GM18499 (cell line): ENCODE measurements around the gene ZNF185.
"Not testable (repeated sequence)": the region's sequence is repeated elsewhere in the genome, so short reads cannot be mapped to it uniquely, and the experiment has no call there.

Source experiments
- ATAC-seq: cut with Tn5 transposase; IDR thresholded peaks from one replicate; pipeline ENCODE4 v1.9.1; 2021; ENCODE audit warnings: moderate number of reproducible peaks; ENCODE audit not compliant: insufficient read depth, unreplicated experiment

ZNF185 gene

DNA sequence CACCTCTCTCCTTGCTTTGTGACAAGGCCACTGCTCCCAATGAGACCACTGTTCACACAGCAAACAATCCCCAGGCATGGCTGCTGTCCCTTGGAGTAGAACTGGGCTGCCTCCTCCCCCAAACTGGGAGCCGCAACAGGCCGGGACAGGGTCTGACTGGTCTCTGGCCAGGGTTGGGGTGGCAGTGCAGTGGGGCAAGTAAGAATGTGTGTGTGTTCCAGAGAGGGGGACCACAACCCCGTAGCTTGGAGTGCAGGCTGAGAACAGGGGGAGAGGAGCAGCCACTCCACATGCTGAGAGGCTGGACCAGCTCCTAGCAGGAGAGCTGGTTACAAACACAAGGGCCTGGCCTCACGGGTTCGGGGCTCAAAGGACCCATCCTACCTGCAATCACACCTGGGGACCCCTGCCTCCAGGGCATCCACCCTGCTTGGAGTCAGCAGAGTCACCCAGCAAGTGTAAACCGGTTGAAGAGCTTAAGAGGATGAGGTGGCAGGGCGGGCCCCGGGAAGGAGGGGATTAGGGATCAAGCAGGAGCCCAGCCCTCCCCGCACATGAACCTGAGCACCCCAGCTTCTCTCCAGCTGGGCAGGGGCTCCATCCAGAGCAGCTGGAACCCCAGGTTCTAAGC is 3.8 kb upstream of the ZNF185 start:
- ATAC-seq = no peak

DNA sequence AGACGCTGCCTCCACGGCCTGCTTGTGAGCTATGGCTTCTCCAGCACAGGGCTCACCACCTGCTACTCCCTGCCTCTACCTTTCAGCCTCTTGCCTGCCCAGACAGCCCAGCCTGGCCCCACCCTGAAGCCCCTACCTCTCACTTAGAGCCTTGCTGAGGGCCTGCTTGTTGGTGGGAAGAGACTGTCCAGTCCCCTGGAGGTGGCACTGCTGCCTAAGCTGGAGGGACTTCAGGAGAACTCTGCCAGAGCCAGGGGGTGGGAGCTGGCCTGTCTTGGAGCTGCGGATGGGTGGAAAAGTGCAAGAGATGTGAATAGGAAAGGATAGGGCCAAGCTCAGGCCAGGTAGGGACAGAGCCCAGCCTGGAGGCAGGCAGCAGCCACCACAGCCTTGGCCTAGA is 2.7 kb upstream of the ZNF185 start:
- ATAC-seq = no peak

DNA sequence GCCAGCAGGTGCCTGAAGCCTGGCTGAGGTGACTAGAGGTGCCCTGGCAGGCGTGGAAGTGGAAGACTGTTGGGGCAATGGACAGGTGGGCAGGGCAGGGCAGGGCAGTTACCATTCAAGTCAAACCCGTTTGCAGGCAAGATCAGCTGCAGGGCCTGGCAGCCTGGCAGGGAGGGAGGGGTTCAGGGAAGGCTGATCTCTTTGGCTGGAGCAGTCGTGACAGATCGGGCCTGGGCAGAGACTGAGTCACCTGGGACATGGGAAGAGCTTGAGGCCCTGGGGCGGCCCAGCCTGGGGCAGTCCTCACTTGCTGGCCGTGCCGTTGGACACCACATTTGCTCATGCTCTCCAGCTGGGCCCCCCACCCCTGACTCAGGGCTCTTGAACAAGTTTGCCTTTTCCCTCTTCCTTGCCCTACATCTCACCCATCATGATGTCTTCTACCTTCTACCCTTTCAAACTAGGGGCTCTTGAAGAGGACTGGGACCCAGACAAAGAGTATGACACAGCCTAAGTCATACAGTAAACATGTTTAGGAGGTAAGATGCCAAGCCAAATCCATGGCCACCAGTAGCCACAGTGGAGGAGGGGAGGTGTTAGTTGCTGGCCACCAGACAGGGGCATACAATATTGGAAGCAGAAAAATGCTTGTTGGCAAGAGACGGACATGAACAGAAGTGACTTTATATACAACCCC is 2.0 kb upstream of the ZNF185 start:
- ATAC-seq = no peak

DNA sequence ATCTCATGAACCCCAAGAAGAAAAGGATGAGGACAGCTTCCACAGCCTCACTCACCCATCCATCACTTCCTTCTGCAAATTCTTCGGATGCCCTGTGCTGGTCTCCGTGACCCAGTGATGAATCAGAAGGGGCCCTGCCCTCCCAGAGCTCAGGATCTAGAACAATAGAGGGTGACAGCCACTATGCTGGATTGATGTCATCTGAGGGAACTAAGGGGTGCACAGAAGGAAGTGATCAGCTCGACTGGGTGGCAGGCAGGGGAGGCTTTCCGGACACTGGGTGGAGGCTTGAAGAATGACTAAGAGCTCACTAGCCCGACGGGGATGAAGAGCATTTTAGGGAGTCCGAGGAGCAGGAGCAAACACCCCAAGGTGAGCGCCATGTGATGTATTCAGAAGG is 1.4 kb upstream of the ZNF185 start:
- ATAC-seq = no peak

DNA sequence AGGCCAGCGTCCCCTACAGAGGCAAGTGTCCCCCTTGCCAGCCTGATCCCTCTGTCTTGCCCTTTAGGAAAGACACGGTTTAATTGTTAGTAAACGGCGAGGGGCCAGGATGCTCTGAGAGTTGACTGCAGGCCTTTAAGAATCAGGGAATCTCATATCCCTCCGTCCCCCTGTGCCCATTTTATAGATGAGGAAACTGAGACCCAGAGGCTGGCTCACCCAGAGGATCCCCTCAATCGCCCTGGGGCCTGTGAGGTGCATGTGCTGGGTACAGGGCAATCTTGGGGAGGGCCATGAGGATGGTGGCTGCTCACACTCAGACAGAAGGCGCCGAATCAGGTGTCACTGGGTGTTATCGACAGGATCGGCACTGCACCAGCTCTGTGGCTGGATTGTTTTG is 575 bp downstream of the ZNF185 start:
- no peak for ATAC-seq

DNA sequence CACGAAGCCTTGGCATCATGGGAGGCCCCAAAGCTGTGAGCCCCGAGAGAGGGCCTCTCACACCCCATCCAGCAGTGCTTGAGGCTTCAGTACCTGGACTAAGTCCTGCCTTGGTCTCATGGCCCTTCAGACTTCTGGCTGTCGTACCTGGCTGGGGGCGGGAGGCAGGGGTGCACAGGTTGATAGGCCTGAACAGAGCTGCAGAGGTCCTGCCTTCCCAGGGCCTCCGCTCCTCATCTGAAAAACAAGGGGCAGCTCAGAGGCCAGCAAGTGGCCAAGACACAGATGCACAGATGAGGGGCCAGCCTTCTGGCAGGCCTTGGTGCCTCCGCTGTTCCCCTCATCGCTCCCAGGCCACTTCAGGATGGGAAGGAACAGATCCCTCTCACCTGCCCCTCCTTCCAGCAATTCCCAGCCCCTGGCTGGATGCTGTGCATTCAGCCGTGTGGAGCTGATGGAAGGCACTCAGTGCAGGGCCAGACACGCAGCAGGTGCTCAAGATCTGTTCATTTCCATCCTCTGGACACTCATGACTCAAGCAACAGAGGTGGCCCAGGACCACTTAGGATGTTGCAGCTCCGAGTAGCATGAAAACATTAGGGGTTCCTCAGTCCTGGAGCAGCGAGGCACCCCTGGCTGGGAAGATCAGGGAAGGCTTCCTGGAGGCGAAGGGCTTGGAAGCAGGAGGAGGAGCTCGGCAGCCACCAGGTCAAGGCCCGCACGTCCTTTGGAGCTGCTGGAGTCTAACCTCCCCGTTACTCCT is 1.4 kb downstream of the ZNF185 start:
- no peak for ATAC-seq

DNA sequence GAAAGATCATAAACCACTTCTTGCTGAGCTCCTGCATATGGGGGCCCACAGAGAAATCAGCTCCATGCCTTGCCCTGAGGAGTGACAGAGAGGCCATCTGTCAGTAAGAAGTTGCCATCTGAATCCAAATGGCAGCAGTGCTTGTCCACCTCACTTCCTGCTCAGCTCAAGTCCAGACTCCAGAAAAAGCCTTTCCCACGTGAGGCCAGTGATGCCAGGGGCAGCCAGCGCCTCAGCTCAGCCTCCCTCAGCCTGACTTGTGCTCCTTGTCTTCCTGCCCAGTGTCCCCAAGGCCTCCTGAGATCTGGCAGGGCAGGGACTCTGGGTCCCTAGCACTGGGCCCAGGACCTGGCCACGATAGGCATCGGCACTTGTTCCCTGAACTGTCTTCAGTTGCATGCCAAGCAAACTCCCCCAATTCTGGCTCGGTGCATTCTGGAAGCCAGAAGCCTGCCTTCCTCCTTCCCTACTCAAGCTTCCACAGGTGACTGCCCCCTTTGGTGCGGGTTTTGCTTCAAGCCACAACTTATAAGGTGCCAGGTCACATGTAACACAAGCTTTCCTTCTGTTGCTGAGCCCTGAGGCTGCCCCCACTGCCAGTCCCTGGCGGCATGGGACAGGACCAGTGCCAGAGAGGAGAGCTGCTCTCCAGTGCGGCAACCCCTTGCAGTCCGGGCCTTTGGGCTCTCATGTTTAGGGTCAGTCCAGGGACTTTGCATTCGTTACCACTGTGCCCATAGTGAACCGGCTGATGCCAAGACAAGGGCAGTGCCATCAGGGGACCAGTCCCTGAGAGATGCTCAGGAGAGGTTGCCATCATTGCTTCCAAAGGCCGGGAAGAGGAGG is 2.2 kb downstream of the ZNF185 start:
- no peak for ATAC-seq

DNA sequence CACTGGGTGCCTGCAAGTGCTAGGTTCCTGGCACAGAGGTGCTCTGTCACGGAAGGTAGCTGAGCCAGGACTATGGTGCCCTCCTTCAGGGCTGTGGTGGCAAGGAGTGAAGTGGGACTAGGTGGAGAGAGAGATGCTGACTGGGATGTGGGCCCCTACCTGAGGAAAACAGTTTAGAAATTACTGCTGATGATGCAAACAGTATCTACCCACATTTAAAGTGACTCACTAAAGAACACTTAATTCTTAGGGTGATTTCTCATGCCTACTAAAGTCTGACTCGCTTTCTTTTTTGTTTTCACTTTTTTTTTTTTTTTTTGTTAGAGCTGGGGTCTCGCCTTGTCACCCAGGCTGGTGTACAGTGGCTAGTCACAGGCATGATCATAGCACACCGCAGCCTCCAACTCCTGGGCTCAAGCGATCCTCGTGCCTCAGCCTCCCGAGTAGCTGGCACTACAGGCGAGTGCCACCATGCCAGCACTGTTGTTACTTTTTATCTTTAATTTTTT is 3.1 kb downstream of the ZNF185 start:
- no peak for ATAC-seq

DNA sequence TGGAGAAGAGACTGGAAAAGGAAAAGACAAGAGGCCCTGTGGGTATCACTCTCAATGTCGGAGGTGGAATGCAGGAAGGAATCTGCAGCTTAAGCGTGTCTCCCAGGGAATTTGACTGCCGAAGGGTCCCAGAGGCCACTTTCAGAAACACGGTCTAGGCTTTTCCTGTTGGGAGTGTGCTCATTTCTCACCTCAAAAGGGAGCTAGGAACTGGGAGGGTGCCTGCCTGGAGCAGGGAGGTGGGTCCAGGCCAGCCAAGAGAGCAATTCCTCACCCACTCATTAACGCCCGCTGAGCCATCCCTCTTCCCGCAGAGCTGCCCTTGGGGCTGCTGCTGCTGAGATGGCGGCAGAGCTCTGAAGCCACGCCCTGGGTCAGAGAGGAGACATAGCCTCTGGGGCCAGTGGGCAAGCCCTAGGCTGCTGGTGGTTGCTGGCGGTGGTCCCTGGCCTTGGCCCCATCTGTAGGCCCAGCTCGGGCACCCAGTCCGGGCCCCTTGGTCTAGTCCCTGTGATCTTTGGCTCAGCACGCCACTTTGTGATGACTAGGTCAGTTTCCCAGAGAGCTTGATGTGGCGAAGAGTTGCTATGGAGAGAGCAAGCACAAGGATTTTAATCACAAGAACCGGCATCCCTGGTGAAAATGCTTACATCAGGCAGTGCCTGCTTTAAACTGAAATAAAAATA is 4.1 kb downstream of the ZNF185 start:
- no peak for ATAC-seq

DNA sequence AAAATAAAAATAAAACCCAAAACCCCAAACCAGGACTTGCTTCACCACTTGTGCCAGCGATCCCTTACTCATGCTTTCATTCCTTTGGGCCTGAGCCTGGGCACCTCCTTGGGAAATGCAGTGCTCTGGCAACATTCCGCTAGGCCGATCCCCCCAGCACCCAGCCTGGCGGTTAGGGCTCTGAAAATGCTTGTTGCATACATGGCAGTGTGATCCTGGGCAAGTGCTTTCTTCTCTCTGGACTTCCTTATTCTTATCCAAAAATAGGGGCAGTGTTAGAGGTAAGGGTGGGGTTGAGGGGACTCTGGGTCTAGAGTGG is 4.6 kb downstream of the ZNF185 start:
- no peak for ATAC-seq

DNA sequence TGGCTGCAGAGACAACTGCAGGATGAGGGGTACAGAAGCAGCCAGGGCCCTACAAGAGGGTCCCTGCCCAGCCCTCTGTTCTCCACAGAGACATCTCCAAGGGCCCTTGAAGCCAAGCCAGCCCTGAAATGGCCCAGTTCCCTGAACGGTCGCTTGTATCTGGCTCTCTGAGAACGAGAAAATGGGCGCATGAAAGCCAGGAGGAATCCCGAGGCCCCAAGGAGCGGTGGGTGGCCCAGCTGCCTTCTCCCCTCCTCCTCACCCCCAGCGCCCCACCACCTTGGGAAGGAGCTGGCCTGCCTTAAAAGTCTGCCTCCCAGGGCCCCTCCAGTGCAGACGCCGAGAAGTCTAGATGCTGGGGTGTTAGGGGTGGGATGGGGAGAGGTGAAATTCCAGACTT is 5.7 kb downstream of the ZNF185 start:
- ATAC-seq = no peak

DNA sequence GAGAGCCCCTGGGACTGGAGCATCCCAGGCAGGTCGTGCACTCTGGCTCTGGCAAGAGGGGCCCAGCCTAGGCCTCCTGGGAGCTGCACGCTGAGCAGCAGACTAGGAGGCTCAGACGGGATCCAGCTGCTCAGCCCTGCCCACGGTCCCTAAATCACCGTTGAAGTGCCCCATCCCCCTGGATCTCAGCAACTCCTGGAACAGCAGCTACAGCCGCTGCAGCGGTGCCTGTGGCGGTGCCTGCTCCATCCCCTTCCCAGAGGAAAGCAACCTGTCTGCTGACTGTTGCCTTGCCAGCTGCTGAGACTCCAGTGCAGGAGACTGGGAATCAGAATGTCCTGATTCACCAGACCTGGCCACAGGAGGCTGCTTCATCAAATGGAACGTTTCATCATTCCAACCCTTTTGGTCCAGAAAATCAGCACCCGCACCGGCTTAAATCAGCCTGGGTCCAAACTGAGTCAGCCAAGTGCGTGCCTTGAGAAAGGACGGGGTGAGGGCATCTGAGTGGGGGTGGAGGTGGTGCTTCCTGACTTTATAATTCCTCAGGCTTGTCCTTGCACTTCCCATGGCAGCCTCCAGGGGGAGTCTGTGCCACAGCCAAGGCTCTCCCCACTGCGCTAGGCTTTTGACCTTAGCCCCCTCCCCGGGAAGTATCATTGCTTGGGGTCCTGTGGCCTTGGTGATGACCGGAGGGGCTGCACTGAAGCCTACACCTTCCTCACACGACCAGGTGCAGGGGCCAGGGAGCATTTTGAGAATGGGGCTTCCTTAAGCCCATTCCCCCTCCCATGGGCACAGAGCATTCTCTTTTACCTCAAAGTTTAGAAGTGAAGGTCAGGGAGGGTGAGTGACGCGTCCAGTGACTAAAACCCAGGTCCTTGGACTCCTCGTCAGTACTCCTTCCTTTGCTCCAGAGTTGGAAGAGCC is 6.5 kb downstream of the ZNF185 start:
- ATAC-seq = no peak

DNA sequence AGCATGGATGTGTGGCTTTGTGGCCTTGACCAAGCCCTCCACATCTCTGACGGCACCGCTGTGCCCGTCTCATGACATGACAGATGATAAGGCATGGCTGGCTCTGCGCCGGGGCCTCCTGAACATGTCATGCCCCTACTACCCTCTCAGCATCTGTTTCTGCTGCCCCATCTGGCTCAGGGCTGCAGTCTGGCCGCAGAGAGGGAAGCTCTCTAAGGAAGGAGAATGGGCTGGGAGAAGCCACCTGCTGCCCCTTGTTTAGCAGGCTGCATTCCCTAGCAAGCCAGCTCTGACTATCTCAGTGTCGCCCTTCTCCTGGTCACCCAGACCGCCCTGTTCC is 7.2 kb downstream of the ZNF185 start:
- no peak for ATAC-seq

DNA sequence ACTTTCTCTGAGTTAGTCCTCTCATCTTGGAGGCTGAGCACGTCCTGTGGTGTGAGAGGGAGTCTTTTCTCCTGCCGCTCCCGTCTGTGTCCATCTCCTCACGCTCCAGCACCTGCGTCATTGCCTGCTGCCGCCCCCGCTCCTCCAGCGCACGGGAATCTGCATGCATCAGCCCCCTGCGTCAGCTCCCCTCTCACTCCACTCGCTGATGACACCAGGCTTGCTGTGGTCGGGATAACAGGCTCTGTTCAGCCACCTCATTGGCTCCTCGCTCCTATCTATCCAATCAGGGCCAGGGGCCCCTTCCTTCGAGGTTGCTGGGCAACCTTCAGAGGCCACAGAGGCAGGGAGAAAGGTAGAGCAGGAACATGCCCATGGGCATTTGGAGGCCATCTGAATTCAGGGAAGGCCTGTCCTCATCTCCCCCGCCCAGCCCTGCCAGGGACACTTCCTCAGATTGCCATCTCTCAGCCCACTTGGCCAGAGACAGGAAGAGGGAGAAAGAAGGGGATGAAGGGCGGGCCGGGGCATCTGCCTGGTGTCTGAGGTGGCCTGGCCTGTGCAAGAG is 9.3 kb downstream of the ZNF185 start:
- ATAC-seq = no peak

DNA sequence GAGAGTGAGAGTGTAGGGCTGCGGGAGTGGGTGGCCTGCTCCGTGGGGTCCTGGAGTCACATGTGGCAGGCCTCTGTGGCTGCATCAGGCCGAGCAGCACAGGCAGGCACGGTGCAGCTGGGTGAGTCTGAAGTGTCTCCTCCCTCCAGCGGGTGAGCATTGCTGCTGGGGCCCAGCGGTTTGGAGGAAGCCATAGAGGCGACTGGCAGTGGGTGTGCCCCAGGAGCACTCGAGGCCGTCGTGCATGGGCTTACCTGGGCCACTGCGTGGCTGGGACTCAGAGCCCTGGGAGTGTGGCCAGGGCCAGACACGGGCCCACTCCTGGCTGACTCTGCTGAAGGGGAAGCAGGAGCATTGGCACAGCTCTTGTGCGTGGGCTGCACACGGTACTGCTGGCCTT is 10.6 kb downstream of the ZNF185 start:
- no peak for ATAC-seq

DNA sequence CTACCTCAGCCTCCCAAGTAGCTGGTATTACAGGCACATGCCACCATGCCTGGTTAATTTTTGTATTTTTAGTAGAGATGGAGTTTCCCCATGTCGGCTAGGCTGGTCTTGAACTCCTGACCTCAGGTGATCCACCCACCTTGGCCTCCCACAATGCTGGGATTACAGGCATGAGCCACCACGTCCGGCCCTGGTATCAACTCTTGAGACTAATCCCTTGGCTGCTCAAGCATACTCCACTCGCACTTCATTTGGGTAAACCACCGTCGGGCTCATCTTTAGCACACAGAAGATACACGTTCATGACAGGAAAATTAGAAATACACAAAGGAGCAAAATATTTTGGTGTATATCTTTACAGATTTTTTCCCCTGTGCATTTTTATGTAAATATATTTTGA is 12.2 kb downstream of the ZNF185 start:
- not testable (repeated sequence) for ATAC-seq

DNA sequence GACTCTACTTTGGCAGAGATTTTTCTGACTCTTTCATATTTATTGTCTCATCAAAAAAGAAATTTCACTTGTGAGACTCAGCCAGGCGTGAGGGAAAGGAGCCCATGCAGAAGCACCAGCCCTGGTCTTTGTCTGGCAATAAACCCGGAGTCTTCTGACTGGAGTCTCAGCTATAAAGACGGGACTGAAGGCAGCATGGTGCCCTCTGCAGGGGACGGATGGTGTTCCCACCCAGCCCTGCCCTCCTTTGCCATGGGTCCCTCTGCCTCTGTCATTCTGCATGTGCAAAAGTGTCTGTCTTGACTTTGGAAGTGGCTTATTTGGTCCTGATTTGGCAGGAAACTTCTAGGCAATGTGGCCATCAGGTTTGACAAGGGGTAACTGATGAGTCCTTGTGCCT is 14.2 kb downstream of the ZNF185 start:
- no peak for ATAC-seq

DNA sequence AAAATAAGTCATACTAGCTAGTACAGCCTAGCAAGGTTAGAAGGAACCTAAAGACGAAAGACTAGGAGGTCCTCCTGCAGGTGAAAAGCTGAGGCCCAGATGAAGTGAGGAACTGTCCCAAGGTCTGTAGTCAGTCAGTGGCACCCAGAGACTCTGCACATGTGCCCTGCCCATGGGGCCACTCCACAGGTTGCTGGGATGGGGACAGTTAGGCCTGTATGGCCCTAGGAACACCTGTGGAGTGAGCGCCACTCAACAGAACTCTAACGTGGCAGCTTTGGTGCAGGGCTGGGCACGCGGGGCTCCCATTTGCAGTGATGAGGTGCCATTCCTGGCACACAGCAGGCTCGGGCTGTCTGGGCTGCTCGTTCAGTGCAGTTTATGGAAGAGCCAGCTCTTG is 14.8 kb downstream of the ZNF185 start:
- no peak for ATAC-seq

DNA sequence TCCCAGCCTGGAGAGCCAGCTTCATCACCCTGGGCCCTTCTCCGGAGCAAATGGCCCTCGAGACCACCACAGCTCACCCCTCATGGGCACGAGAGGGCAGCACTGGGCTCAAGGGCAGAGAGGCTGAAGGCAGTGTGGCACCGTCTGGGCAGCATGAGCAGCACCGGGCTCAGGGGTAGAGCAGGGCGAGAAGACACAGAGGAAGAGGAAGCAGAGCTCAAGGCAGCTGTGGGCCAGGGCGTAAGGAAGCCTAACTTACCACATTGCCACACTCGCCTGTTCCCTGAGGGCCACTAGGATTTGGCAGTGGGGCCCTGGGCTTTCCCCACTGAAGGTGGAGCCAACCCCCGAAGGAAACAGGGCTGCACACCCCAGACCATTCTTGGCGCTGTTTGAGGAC is 15.5 kb downstream of the ZNF185 start:
- ATAC-seq = no peak
